AG04450 (cell line): ENCODE data around the gene SCNN1A. TPM values are rescaled to one million over a fixed set of nuclear protein-coding genes. Genes with fewer than 3 reads are reported as not detected.

Experiments used
- CTCF ChIA-PET: fragments of 300-600, 350-600 bp; formaldehyde crosslinking; extraction: SDS; loops from one replicate; lab custom pipeline; 2022; ENCODE audit warnings: antibody characterized with exemption, inconsistent platforms; lab: Charles Lee
- POLR2A ChIA-PET: fragments of 350-600 bp; formaldehyde crosslinking; extraction: SDS; loops from one replicate; lab custom pipeline; 2021; ENCODE audit warnings: antibody characterized with exemption, inconsistent platforms; lab: Yijun Ruan, JAX
- DNase-seq: peaks from one replicate; pipeline ENCODE4 v3.0.0-alpha.2; 2011; ENCODE audit warnings: low read depth, low spot score
- H3K27ac ChIP-seq: one replicate; pipeline ENCODE4 v1.5.1; 2012; ENCODE audit warnings: low read depth, low read length, control low read depth
- H3K27me3 ChIP-seq: one replicate; pipeline ENCODE4 v1.6.0; 2012; ENCODE audit warnings: low read length; ENCODE audit not compliant: control insufficient read depth, insufficient read depth
- H3K4me3 ChIP-seq: 2 replicates; pipeline ENCODE4 v1.5.1; 2011; ENCODE audit warnings: mild to moderate bottlenecking, low read depth, low read length, control low read depth
- H3K9me3 ChIP-seq: 2 replicates; pipeline ENCODE4 v1.5.1; 2012; ENCODE audit warnings: low read length; ENCODE audit not compliant: control insufficient read depth, insufficient read depth
- CTCF ChIP-seq: IDR thresholded peaks from 2 replicates; pipeline ENCODE4 v1.5.1; 2011; ENCODE audit warnings: low read depth, low read length, control low read depth, inconsistent platforms
- polyA plus RNA-seq: library from polyadenylated mRNA; depleted of rRNA; stranded (reverse); fragments of >200 nt; gene quantifications from 2 replicates; pipeline ENCODE4 v1.2.3, GENCODE V29; 2011

Gene SCNN1A
- polyA plus RNA-seq, 1 experiment, result 0.26 TPM

GRCh38 chr12:6382371-6382770, 7.0 kb upstream of the SCNN1A start:
- ChIA-PET POLR2A (interaction anchor here (4.4 kb wide), 1 partner anchor 48 kb away, joined by 50 read pairs; no protein-coding TSS in a partner anchor), CTCF (interaction anchor here (1.5 kb wide), 1 partner anchor 83 kb away, joined by 5 read pairs; no protein-coding TSS in a partner anchor)
- Histone ChIP-seq H3K27me3 (no peaks in the 10 kb centered on the region), H3K27ac (no peak overlapping the region), H3K9me3 (no peaks in the 10 kb centered on the region; the same call in 1 of the 2 replicates), H3K4me3 (no peak overlapping the region)
- TF ChIP-seq CTCF, result no peak
- DNase-seq, result no peak

GRCh38 chr12:6380141-6381121, 5.1 kb upstream of the SCNN1A start:
- H3K4me3 ChIP-seq, result no peak overlapping the region
- CTCF ChIA-PET, result interaction anchor here (0.7 kb wide), 1 partner anchor 316 kb away, joined by 3 read pairs; no protein-coding TSS in a partner anchor
- no peaks in the 10 kb centered on the region for H3K27me3 ChIP-seq
- no peak for DNase-seq
- H3K27ac ChIP-seq, result no peak overlapping the region
- POLR2A ChIA-PET, result no interaction called here
- TF ChIP-seq CTCF, result no peak
- no peaks in the 10 kb centered on the region; the same call in 1 of the 2 replicates for H3K9me3 ChIP-seq

GRCh38 chr12:6378709-6379472, 3.5 kb upstream of the SCNN1A start:
- Histone ChIP-seq H3K27ac (no peak overlapping the region), H3K9me3 (no peaks in the 10 kb centered on the region; the same call in 1 of the 2 replicates), H3K27me3 (no peaks in the 10 kb centered on the region), H3K4me3 (no peak overlapping the region)
- ChIA-PET CTCF (no interaction called here), POLR2A (interaction anchor here (0.7 kb wide), 1 partner anchor 168 kb away, joined by 3 read pairs; no protein-coding TSS in a partner anchor)
- no peak for DNase-seq
- no peak for TF ChIP-seq CTCF

DNA sequence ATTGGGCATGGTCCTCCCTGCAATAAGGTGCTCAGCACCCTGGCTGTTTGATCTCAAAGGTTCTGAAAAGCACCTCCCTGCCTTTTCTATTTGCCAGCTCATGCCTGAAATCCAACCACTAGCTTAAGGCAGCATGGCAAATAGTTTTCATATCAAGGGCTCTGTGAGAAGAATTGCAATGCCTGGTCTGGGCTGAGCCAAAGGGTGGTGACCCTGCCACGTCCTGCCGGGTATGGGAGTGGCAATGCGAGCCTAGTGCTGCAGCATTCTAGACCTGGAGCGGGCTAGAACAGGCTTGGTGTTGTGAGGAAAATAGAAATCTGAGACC, 2.3 kb upstream of the SCNN1A start:
- Histone ChIP-seq H3K27ac (no peak overlapping the region), H3K27me3 (no peaks in the 10 kb centered on the region), H3K4me3 (no peak overlapping the region), H3K9me3 (no peaks in the 10 kb centered on the region)
- POLR2A ChIA-PET, result no interaction called here
- no peak for TF ChIP-seq CTCF
- DNase-seq, result no peak
- CTCF ChIA-PET, result interaction anchor here (1.0 to 1.1 kb wide), 2 partner anchors 32 to 87 kb away, joined by 3 to 4 read pairs; no protein-coding TSS in a partner anchor
